BE2C (cell line): Measurements from ENCODE around the gene OGA.

Experiments
- DNase-seq: peaks from one replicate; pipeline ENCODE4 v3.0.0-alpha.2; 2020
- H3K27me3 ChIP-seq: fragments of 250-450 bp; sonication (Bioruptor Pico); 2 replicates; pipeline ENCODE4 v1.5.1; 2020; ENCODE audit warnings: mild to moderate bottlenecking
- H3K36me3 ChIP-seq: fragments of 250-450 bp; sonication (Bioruptor Pico); 2 replicates; pipeline ENCODE4 v1.5.1; 2020; ENCODE audit warnings: mild to moderate bottlenecking
- H3K4me1 ChIP-seq: fragments of 250-450 bp; sonication (Bioruptor Pico); 2 replicates; pipeline ENCODE4 v1.5.1; 2020
- H3K4me3 ChIP-seq: 2 replicates; pipeline ENCODE4 v1.5.1; 2011; ENCODE audit warnings: low read depth, low read length
- H3K9me3 ChIP-seq: fragments of 250-450 bp; sonication (Bioruptor Pico); 2 replicates; pipeline ENCODE4 v1.5.1; 2020
- TF ChIP-seq, protein P1 (sequence below): IDR thresholded peaks from 2 replicates; pipeline ENCODE4 v1.5.1; 2012; ENCODE audit warnings: mild to moderate bottlenecking, low read depth, low read length

Gene OGA

GRCh38 chr10:101776161-101776817 lies 42.0 kb downstream of the OGA start:
- H3K36me3 ChIP-seq: no peaks in the 10 kb centered on the region; the same call in 1 of the 2 replicates
- no peak overlapping the region for H3K4me3 ChIP-seq
- TF ChIP-seq, protein P1, sequence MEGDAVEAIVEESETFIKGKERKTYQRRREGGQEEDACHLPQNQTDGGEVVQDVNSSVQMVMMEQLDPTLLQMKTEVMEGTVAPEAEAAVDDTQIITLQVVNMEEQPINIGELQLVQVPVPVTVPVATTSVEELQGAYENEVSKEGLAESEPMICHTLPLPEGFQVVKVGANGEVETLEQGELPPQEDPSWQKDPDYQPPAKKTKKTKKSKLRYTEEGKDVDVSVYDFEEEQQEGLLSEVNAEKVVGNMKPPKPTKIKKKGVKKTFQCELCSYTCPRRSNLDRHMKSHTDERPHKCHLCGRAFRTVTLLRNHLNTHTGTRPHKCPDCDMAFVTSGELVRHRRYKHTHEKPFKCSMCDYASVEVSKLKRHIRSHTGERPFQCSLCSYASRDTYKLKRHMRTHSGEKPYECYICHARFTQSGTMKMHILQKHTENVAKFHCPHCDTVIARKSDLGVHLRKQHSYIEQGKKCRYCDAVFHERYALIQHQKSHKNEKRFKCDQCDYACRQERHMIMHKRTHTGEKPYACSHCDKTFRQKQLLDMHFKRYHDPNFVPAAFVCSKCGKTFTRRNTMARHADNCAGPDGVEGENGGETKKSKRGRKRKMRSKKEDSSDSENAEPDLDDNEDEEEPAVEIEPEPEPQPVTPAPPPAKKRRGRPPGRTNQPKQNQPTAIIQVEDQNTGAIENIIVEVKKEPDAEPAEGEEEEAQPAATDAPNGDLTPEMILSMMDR: no peak
- no peak for DNase-seq
- H3K27me3 ChIP-seq: peaks cover 29% of the 10 kb centered on the region
- peaks cover 4% of the 10 kb centered on the region for H3K4me1 ChIP-seq
- no peaks in the 10 kb centered on the region for H3K9me3 ChIP-seq

- Histone ChIP-seq H3K9me3 (no peaks in the 10 kb centered on the region), H3K36me3 (no peaks in the 10 kb centered on the region), H3K4me3 (no peak within 1 kb of the TSS), H3K4me1 (no peaks in the 10 kb centered on the region), H3K27me3 (peaks cover 29% of the 10 kb centered on the region)
- DNase-seq: no peak
- TF ChIP-seq, protein P1: no peak
Measured at GRCh38 chr10:101775273-101776160, 42.7 kb downstream of the OGA start, which contains the start of gene FGF8. Gene FGF8, minus strand, starts transcription at chr10:101776114. Its CDS starts 214 bp downstream, at chr10:101775900.

DNA sequence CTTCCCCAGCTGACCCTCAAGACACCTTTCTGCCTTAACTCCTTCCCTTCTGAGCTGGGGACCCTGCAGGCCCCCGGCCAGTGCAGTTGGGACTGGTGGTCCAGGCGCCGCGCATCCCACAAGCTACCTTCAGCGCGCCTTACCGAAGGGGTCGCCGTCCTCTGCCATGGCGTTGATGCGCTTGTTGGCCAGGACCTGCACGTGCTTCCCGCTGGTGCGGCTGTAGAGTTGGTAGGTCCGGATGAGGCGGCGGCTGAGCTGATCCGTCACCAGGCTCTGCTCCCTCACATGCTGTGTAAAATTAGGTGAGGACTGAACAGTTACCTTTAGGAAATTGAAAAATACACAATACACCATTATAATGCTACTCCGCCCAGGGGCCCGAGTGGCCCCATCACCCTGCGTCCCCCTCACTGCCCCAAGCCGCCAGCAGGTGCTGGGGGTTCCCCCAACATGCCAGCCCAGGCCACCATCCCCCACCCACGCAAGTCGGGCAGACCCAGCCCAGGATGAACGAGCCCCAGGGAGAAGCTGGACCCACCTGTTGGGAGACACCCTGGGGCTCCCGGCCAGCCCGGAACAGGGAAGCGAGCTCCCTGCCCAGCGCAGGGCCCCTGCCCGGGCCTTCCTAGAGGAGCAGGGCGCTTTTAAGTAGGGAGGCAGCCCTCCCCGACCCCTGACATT lies 43.5 kb downstream of the OGA start:
- H3K4me1 ChIP-seq: no peaks in the 10 kb centered on the region
- peaks cover 29% of the 10 kb centered on the region for H3K27me3 ChIP-seq
- TF ChIP-seq, protein P1: no peak
- no peak for DNase-seq
- no peak overlapping the region for H3K4me3 ChIP-seq
- H3K36me3 ChIP-seq: no peaks in the 10 kb centered on the region
- H3K9me3 ChIP-seq: no peaks in the 10 kb centered on the region

DNA sequence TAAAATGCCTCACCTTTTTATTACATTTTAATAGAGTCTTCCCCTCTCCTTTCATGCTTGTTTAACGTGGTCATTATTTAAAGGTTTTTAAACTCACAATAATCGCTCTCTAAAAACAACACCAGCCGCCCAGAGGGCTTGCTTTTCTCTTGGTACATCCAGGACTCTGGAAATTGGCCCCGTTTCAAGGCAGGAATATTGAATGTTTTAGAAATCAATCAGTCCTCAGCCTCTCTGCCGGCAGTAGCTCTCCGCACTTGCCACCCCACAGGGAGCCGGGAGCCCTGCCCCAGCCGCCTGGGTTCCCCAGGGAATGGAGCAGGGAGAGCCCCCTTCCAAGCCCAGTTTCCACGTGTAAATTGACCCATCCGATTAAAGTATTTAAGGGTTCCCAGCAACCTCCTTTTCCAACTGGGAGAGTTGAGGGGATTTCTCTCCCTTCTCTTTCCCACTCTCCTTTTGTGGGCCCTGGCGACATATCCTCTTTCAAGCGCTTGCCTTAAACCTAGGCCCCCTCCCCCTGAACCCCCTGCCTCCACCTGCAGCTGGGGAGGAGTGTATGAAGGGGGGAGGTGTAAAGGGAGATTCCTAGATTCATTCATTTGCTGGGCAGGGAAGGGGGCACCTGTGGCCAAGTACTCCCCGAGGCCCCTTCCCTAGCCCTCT lies 44.2 kb downstream of the OGA start:
- no peak overlapping the region for H3K4me3 ChIP-seq
- H3K27me3 ChIP-seq: peaks cover 29% of the 10 kb centered on the region
- no peak for DNase-seq

GRCh38 chr10:101772895-101773761 lies 45.1 kb downstream of the OGA start:
- no peak for DNase-seq
- Histone ChIP-seq H3K4me1 (no peaks in the 10 kb centered on the region), H3K9me3 (no peaks in the 10 kb centered on the region), H3K4me3 (no peak overlapping the region), H3K27me3 (peaks cover 29% of the 10 kb centered on the region), H3K36me3 (no peaks in the 10 kb centered on the region)
- TF ChIP-seq, protein P1: no peak

More for the DNA sequence above, 44.2 kb downstream of the OGA start:
- TF ChIP-seq, protein P1: no peak
- Histone ChIP-seq H3K4me1 (no peaks in the 10 kb centered on the region), H3K9me3 (no peaks in the 10 kb centered on the region), H3K36me3 (no peaks in the 10 kb centered on the region)
